Activated CD4-positive, alpha-beta T cell treated with anti-CD3 and anti-CD28 coated beads, Interleukin-2, Interleukin-6, amounts not matched to agents 100 ng/mL and 50 ng/mL, durations not matched to agents 16 hours and 8 hours (primary cell): ENCODE measurements around the gene SMIM30.
"Not testable (repeated sequence)": the region's sequence is repeated elsewhere in the genome, so short reads cannot be mapped to it uniquely, and the experiment has no call there.

Experiments
- DNase-seq: peaks from one replicate; pipeline ENCODE4 v3.0.0-alpha.2; 2020

SMIM30 gene

GRCh38 chr7:113118074-113118959 is at the start of gene SMIM30:
TSS of gene SMIM30 (minus strand) at chr7:113118554. CDS start at chr7:113117578, 976 bp downstream.
- peak; percentile 94 for DNase-seq

GRCh38 chr7:113166176-113166575 is 47.8 kb upstream of the SMIM30 start:
- DNase-seq: not testable (repeated sequence)

- no peak for DNase-seq
Measured at GRCh38 chr7:113161050-113161449, 42.7 kb upstream of the SMIM30 start.

GRCh38 chr7:113159746-113160339 is 41.5 kb upstream of the SMIM30 start:
- peak; percentile 36 for DNase-seq

- no peak for DNase-seq
Measured at GRCh38 chr7:113158756-113159155, 40.4 kb upstream of the SMIM30 start.

- DNase-seq: no peak
Measured at GRCh38 chr7:113154117-113154516, 35.8 kb upstream of the SMIM30 start.

GRCh38 chr7:113144817-113145216 is 26.5 kb upstream of the SMIM30 start:
- no peak for DNase-seq

GRCh38 chr7:113143486-113144257 is 25.3 kb upstream of the SMIM30 start:
- no peak for DNase-seq

GRCh38 chr7:113142385-113143119 is 24.2 kb upstream of the SMIM30 start:
- no peak for DNase-seq

GRCh38 chr7:113141803-113142202 is 23.4 kb upstream of the SMIM30 start:
- no peak for DNase-seq

GRCh38 chr7:113140956-113141355 is 22.6 kb upstream of the SMIM30 start:
- no peak for DNase-seq

- no peak for DNase-seq
Measured at GRCh38 chr7:113137241-113137640, 18.9 kb upstream of the SMIM30 start.

- DNase-seq: no peak
Measured at GRCh38 chr7:113134025-113134424, 15.7 kb upstream of the SMIM30 start.

GRCh38 chr7:113131367-113131766 is 13.0 kb upstream of the SMIM30 start:
- DNase-seq: no peak

GRCh38 chr7:113128031-113128430 is 9.7 kb upstream of the SMIM30 start:
- no peak for DNase-seq

GRCh38 chr7:113125728-113126127 is 7.4 kb upstream of the SMIM30 start:
- no peak for DNase-seq

- peak; percentile 73 for DNase-seq
Measured at GRCh38 chr7:113122744-113123143, 4.4 kb upstream of the SMIM30 start.

- no peak for DNase-seq
Measured at GRCh38 chr7:113120647-113121046, 2.3 kb upstream of the SMIM30 start.

- DNase-seq: no peak
Measured at GRCh38 chr7:113119429-113119828, 1.1 kb upstream of the SMIM30 start.

- peak; percentile 68 for DNase-seq
Measured at GRCh38 chr7:113117374-113117774, 980 bp downstream of the SMIM30 start.

GRCh38 chr7:113113912-113114311 is 4.4 kb downstream of the SMIM30 start:
- no peak for DNase-seq

GRCh38 chr7:113109718-113110117 is 8.6 kb downstream of the SMIM30 start:
- no peak for DNase-seq

- no peak for DNase-seq
Measured at GRCh38 chr7:113100121-113100603, 18.2 kb downstream of the SMIM30 start.
